Ovary (tissue), 9 donors: ENCODE measurements around the gene EGF. TPM values are rescaled to one million over a fixed set of nuclear protein-coding genes. Genes with fewer than 3 reads are reported as not detected.
"Not testable (repeated sequence)": the region's sequence is repeated elsewhere in the genome, so short reads cannot be mapped to it uniquely, and the experiment has no call there.

Source experiments
- DNase-seq, 5 donors: peaks; one replicate each; pipeline ENCODE4 v3.0.0-alpha.2; 2019 to 2020
- H3K27ac ChIP-seq, 2 donors: fragments of 200-600 bp; one replicate each; pipeline versions ENCODE4 v1.5.1 to v1.8.0; 2019 to 2022
- H3K27me3 ChIP-seq: fragments of 200-600 bp; one replicate; pipeline ENCODE4 v1.8.0; 2022
- H3K36me3 ChIP-seq: fragments of 200-600 bp; sonication (generic); one replicate; pipeline ENCODE4 v1.5.1; 2019
- H3K4me1 ChIP-seq: one replicate; pipeline ENCODE4 v1.8.1; 2013; ENCODE audit warnings: mild to moderate bottlenecking, moderate library complexity; ENCODE audit not compliant: insufficient read depth
- H3K4me3 ChIP-seq: fragments of 200-600 bp; sonication (generic); one replicate; pipeline ENCODE4 v1.5.1; 2017
- H3K9me3 ChIP-seq, 2 donors: fragments of 200-600 bp in 1 of 2; sonication (generic) in 1 of 2; one replicate each; pipeline versions ENCODE4 v1.5.1 to v1.8.1; 2013 to 2019; ENCODE audit warnings: mild to moderate bottlenecking in 1 of 2, moderate library complexity in 1 of 2
- EP300 ChIP-seq: sonication (generic); formaldehyde crosslinking; IDR thresholded peaks from one replicate; pipeline ENCODE4 v1.6.1; 2017; ENCODE audit warnings: antibody characterized with exemption
- POLR2A ChIP-seq: fragments of 450-650 bp; IDR thresholded peaks from one replicate; pipeline ENCODE4 v1.6.1; 2017; ENCODE audit warnings: antibody characterized with exemption, mild to moderate bottlenecking, moderate library complexity
- WGBS, 3 donors: extraction: QIAGEN DNeasy Blood & Tissue Kit in 1 of 3; methylation state at CpG; one replicate each; pipeline versions ENCODE4 v1.1.5 to v1.1.7; 2013 to 2017; 5-methylcytosine and 5-hydroxymethylcytosine counted together
- intact Hi-C, 4 donors: fragments of 100-400 bp; cut with DNase I; formaldehyde crosslinking; loops; one replicate each; pipeline versions ENCODE4 v1.11.0 to v1.15.1; 2022 to 2023
- polyA plus RNA-seq, 2 donors: library from polyadenylated mRNA; stranded (reverse); fragments of 200-250 nt in 1 of 2; fragments of 350-450 nt in 1 of 2; fragmentation: Illumina TruSeq in 1 of 2; extraction: RNeasy Lipid Tissue Mini Kit (QIAGEN cat#74804) in 1 of 2; gene quantifications; one replicate each; pipeline ENCODE4 v1.2.3, GENCODE V29; 2013 to 2014
- total RNA-seq, 7 donors: library from RNA; depleted of rRNA in 2 of 7; stranded (reverse); fragments of >200 nt in 2 of 7; fragmentation: NEBNext Ultra II Directional in 3 of 7; extraction: Animal tissue kit (Norgen Biotek cat#: 25700) in 3 of 7; gene quantifications; one replicate each; pipeline versions ENCODE4 v1.1.0 to v1.2.4, GENCODE V29; 2016 to 2023
- TF ChIP-seq, protein P1 (sequence below), 3 donors: fragments of 450-650 bp in 2 of 3; fragments of 200-600 bp in 1 of 3; IDR thresholded peaks; one replicate each; pipeline versions ENCODE4 v1.5.1 to v1.8.0; 2016 to 2022; ENCODE audit warnings: antibody characterized with exemption in 3 of 3, mild to moderate bottlenecking in 1 of 3
- donor health status: DM: no; HTN: no; CAD: no; lungs with moderate emphysema.
- donor health status: DM: no; HTN: no; CAD: no.
- donor health status: Bipolar disorder and iron deficiency.
- donor health status: DM: yes; HTN: yes; CAD: no.
- donor health status: DM: no; HTN: no; CAD: no.
- donor health status: DM: yes; HTN: yes; CAD: no.

EGF gene
- total and polyA plus RNA-seq, 9 donors = 0.12 to 0.87 (median 0.30) TPM; not detected in 4

- Histone ChIP-seq H3K9me3 (peaks cover 0 to 4% of the 10 kb centered on the region in 2 donors), H3K27me3 (no peaks in the 10 kb centered on the region), H3K36me3 (no peaks in the 10 kb centered on the region), H3K4me1 (no peaks in the 10 kb centered on the region), H3K27ac (no peak overlapping the region), H3K4me3 (no peak overlapping the region)
- no peak for DNase-seq
- 45 to 51% (median 47%) methylated on average over 8 of the region's 8 CpGs for WGBS, 3 donors
- intact Hi-C loops = no loop called here
- TF ChIP-seq, protein P1, sequence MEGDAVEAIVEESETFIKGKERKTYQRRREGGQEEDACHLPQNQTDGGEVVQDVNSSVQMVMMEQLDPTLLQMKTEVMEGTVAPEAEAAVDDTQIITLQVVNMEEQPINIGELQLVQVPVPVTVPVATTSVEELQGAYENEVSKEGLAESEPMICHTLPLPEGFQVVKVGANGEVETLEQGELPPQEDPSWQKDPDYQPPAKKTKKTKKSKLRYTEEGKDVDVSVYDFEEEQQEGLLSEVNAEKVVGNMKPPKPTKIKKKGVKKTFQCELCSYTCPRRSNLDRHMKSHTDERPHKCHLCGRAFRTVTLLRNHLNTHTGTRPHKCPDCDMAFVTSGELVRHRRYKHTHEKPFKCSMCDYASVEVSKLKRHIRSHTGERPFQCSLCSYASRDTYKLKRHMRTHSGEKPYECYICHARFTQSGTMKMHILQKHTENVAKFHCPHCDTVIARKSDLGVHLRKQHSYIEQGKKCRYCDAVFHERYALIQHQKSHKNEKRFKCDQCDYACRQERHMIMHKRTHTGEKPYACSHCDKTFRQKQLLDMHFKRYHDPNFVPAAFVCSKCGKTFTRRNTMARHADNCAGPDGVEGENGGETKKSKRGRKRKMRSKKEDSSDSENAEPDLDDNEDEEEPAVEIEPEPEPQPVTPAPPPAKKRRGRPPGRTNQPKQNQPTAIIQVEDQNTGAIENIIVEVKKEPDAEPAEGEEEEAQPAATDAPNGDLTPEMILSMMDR (IDR thresholded peaks at IDR 0.05) = no peak
- TF ChIP-seq EP300 (no peak), POLR2A (no peak)
Observed at GRCh38 chr4:110033355-110034025, 120.8 kb downstream of the EGF start.

DNA sequence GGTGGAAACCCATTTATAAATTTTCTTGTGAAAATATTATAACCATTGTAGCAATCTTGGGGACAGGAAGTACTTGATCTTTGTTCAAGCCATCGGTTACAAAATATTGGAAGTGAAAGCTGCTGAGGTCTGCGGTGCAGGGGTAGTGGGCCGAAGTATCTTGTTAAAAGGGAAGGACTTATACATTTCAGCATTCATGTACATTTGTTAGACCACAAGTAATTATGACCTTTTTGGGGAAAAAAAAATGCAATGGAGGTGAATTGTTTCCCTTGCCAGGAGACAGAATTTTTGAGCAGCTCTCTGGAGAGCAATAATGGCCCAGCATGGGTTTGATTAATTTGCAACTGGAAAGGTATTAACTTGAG, 121.3 kb downstream of the EGF start:
- Histone ChIP-seq H3K9me3 (peaks cover 0 to 4% of the 10 kb centered on the region in 2 donors), H3K4me3 (no peak overlapping the region), H3K27ac (no peak overlapping the region), H3K36me3 (no peaks in the 10 kb centered on the region), H3K4me1 (no peaks in the 10 kb centered on the region), H3K27me3 (no peaks in the 10 kb centered on the region)
- intact Hi-C loops = no loop called here
- no peak for DNase-seq
- 58 to 81% (median 66%) methylated on average over 3 of the region's 3 CpGs for WGBS, 3 donors
- TF ChIP-seq, protein P1 (IDR thresholded peaks at IDR 0.05) = no peak
- TF ChIP-seq POLR2A (no peak), EP300 (no peak)

DNA sequence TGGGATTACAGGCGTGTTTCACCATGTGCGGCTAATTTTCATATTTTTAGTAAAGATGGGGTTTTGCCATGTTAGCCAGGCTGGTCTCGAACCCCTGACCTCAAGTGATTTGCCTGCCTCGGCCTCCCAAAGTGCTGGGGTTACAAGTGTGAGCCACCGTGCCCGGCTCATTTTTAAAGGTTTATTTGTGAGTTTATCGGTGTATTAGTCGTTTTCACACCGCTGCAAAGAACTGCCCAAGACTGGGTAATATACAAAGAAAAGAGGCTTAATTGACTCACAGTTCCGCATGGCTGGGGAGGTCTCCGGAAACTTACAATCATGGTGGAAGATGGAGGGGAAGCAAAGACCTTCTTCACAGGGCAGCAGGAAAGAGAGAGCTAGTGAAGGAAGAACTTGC, 126.5 kb downstream of the EGF start:
- H3K27me3 ChIP-seq, DNase-seq, H3K9me3 ChIP-seq, intact Hi-C loops, H3K4me3 ChIP-seq, H3K36me3 ChIP-seq, H3K4me1 ChIP-seq, H3K27ac ChIP-seq: not testable (repeated sequence)
- WGBS, 3 donors = 93 to 96% (median 94%) methylated on average over 11 of the region's 11 CpGs

DNA sequence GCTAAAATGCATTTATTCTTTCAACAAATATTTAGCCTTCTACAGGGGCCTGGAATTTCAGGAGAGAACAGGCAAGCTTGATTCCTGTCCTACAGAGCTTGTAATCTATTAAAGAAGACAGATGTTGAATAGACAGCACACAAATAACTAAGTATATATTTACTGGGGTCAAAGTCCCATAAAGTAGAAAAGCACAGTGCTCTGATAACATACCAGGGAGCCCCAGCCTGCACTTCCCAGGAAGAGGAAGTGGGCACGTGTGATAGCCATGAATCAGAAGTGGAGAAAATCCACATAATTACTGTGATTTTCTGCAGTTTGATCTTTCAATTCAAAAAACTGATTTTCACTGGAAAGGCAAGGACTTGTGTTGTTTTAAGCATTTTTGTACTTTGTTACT, 129.1 kb downstream of the EGF start:
- intact Hi-C loops = loop anchor here in 1 of 4 donors (10.0 kb wide), 1 partner anchor 173 kb away; no protein-coding TSS in a partner anchor
- Histone ChIP-seq H3K27ac (no peak overlapping the region), H3K36me3 (no peaks in the 10 kb centered on the region), H3K4me1 (peaks cover 1% of the 10 kb centered on the region), H3K9me3 (no peaks in the 10 kb centered on the region), H3K27me3 (no peaks in the 10 kb centered on the region), H3K4me3 (no peak overlapping the region)
- 55 to 67% (median 65%) methylated on average over 1 of the region's 1 CpG for WGBS, 3 donors
- no peak for DNase-seq
- TF ChIP-seq EP300 (no peak), POLR2A (no peak)
- TF ChIP-seq, protein P1 (IDR thresholded peaks at IDR 0.05) = no peak
